Embryonic facial prominence (tissue), 1 donor: ENCODE measurements around the gene OR8A1.
A peak's percentile ranks its signal among the peaks of the same experiment; 100 is the strongest.

ENCODE experiments used
- DNase-seq: peaks from one replicate; pipeline ENCODE4 v3.0.0-alpha.2; 2016; ENCODE audit errors: extremely low spot score

Gene OR8A1

GRCh38 chr11:124569697-124570096 is at the start of gene OR8A1:
OR8A1 (plus strand) TSS chr11:124569997; CDS start chr11:124570120, 123 bp downstream.
- DNase-seq: no peak

- no peak for DNase-seq
Measured at GRCh38 chr11:124520550-124520854, 49.3 kb upstream of the OR8A1 start.

GRCh38 chr11:124533626-124534025 is 36.2 kb upstream of the OR8A1 start:
- DNase-seq: no peak

- no peak for DNase-seq
Measured at GRCh38 chr11:124534051-124534450, 35.7 kb upstream of the OR8A1 start.

- no peak for DNase-seq
Measured at GRCh38 chr11:124535552-124536232, 34.1 kb upstream of the OR8A1 start.

GRCh38 chr11:124536520-124536919 is 33.3 kb upstream of the OR8A1 start:
- no peak for DNase-seq

- no peak for DNase-seq
Measured at GRCh38 chr11:124538019-124538418, 31.8 kb upstream of the OR8A1 start.

GRCh38 chr11:124541204-124541603 is 28.6 kb upstream of the OR8A1 start:
- DNase-seq: no peak

GRCh38 chr11:124543145-124543544 is 26.7 kb upstream of the OR8A1 start:
- DNase-seq: no peak

- DNase-seq: no peak
Measured at GRCh38 chr11:124543554-124543953, 26.2 kb upstream of the OR8A1 start, which contains the start of gene OR8B12. OR8B12 (minus strand) TSS chr11:124543654; CDS start chr11:124543654, 0 bp downstream.

GRCh38 chr11:124551189-124551588 is 18.6 kb upstream of the OR8A1 start:
- no peak for DNase-seq

- DNase-seq: no peak
Measured at GRCh38 chr11:124551987-124552386, 17.8 kb upstream of the OR8A1 start.

- DNase-seq: no peak
Measured at GRCh38 chr11:124556828-124557227, 13.0 kb upstream of the OR8A1 start.

GRCh38 chr11:124570160-124570559 is 363 bp downstream of the OR8A1 start:
- DNase-seq: no peak

GRCh38 chr11:124577716-124578427 is 8.1 kb downstream of the OR8A1 start:
- DNase-seq: no peak

- DNase-seq: no peak
Measured at GRCh38 chr11:124578761-124579160, 9.0 kb downstream of the OR8A1 start.

GRCh38 chr11:124581817-124582216 is 12.0 kb downstream of the OR8A1 start:
- DNase-seq: no peak

- DNase-seq: no peak
Measured at GRCh38 chr11:124582565-124582964, 12.8 kb downstream of the OR8A1 start.

GRCh38 chr11:124583781-124584180 is 14.0 kb downstream of the OR8A1 start:
- no peak for DNase-seq

- no peak for DNase-seq
Measured at GRCh38 chr11:124584681-124585372, 15.0 kb downstream of the OR8A1 start.

- peak; percentile 36 for DNase-seq
Measured at GRCh38 chr11:124586238-124586860, 16.6 kb downstream of the OR8A1 start.

- DNase-seq: no peak
Measured at GRCh38 chr11:124591430-124591829, 21.6 kb downstream of the OR8A1 start.
